Measurements from ENCODE around the gene HBP1. TPM values are rescaled to one million over a fixed set of nuclear protein-coding genes. Genes with fewer than 3 reads are reported as not detected.

HBP1 gene
- total and polyA plus RNA-seq, 2 of the 13 experiments (the other 11 are each of a cell fraction or from before 2014, with no cell fraction given): 22.9 to 44.1 TPM

DNA sequence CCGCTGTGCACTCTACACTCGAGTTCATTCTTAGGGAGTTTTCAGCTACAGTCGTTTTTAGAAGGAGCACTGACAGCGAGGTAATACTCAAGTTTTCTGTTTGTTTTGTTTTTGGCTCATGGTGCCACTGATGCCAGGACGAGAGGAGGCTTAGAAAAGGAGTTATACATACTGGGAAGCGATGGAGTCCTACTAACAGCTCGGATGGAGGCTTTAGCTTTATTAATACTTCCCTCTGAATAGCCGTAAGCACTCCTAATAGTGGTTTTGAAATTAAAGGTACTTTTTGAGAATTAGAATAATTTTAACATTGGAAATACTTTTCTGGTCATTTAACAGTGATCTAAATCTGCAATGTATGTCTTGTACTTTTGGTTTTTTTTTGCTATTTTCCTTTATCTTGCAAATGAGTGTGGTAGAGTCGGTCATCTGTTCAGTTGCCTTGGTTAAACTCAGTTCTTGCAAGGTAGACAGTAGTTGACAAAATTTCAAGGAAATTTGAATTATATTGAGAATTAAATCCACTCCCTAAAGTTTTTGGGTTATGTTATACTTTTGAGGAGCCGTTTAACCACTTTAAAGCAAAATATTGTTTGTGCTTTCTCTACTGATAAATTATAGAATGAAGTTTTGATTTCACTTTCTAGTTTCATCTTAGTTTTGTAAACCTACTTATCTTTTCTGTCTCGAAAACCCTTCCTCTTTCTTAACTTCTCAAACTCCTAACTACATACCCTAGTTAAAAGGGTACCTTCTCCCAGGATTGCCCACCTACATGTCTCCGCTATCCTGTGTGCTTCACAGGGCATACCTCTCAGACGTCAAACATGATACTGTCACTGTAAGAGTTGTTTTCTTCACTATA is 1.5 kb downstream of the HBP1 start (continued):
- TF ChIP-seq, protein P1, sequence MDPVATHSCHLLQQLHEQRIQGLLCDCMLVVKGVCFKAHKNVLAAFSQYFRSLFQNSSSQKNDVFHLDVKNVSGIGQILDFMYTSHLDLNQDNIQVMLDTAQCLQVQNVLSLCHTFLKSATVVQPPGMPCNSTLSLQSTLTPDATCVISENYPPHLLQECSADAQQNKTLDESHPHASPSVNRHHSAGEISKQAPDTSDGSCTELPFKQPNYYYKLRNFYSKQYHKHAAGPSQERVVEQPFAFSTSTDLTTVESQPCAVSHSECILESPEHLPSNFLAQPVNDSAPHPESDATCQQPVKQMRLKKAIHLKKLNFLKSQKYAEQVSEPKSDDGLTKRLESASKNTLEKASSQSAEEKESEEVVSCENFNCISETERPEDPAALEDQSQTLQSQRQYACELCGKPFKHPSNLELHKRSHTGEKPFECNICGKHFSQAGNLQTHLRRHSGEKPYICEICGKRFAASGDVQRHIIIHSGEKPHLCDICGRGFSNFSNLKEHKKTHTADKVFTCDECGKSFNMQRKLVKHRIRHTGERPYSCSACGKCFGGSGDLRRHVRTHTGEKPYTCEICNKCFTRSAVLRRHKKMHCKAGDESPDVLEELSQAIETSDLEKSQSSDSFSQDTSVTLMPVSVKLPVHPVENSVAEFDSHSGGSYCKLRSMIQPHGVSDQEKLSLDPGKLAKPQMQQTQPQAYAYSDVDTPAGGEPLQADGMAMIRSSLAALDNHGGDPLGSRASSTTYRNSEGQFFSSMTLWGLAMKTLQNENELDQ (CRISPR knock-in tag; IDR thresholded peaks at IDR 0.05; ENCODE audit: borderline replicate concordance): no peak
- peak; percentile 17; the same call in 1 of the 2 replicates for TF ChIP-seq FOXJ3 (CRISPR knock-in tag; IDR thresholded peaks at IDR 0.05; ENCODE audit: borderline replicate concordance)
- no peak for TF ChIP-seq PCBP1 (IDR thresholded peaks at IDR 0.05; ENCODE audit: borderline replicate concordance, low read depth, low read length)
- TF ChIP-seq, protein P2, sequence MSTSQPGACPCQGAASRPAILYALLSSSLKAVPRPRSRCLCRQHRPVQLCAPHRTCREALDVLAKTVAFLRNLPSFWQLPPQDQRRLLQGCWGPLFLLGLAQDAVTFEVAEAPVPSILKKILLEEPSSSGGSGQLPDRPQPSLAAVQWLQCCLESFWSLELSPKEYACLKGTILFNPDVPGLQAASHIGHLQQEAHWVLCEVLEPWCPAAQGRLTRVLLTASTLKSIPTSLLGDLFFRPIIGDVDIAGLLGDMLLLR (CRISPR knock-in tag; IDR thresholded peaks at IDR 0.05): peak; percentile 42; the same call in 1 of the 2 replicates
- 0 out of 2 replicates have a peak, but pooled peaks have one; percentile 11 for TF ChIP-seq NFKBIZ (CRISPR knock-in tag; IDR thresholded peaks at IDR 0.05)
- TF ChIP-seq ELF3 (CRISPR knock-in tag; IDR thresholded peaks at IDR 0.05): no peak
- 0 out of 2 replicates have a peak, but pooled peaks have one; percentile 0 for TF ChIP-seq FOXA3 (CRISPR knock-in tag; IDR thresholded peaks at IDR 0.05)
- TF ChIP-seq ZNF143 (CRISPR knock-in tag; IDR thresholded peaks at IDR 0.05): 0 out of 2 replicates have a peak, but pooled peaks have one; percentile 1
- TF ChIP-seq KLF12 (CRISPR knock-in tag; IDR thresholded peaks at IDR 0.05; ENCODE audit: borderline replicate concordance): 0 out of 2 replicates have a peak, but pooled peaks have one; percentile 4
- TF ChIP-seq TARDBP (CRISPR knock-in tag; IDR thresholded peaks at IDR 0.05): 0 out of 2 replicates have a peak, but pooled peaks have one; percentile 3
- TF ChIP-seq ARID2 (CRISPR knock-in tag; IDR thresholded peaks at IDR 0.05; ENCODE audit: borderline replicate concordance): 0 out of 2 replicates have a peak, but pooled peaks have one; percentile 2
- 0 out of 2 replicates have a peak, but pooled peaks have one; percentile 6 for TF ChIP-seq ZNF367 (CRISPR knock-in tag; IDR thresholded peaks at IDR 0.05; ENCODE audit: borderline replicate concordance)
- TF ChIP-seq, protein P3, sequence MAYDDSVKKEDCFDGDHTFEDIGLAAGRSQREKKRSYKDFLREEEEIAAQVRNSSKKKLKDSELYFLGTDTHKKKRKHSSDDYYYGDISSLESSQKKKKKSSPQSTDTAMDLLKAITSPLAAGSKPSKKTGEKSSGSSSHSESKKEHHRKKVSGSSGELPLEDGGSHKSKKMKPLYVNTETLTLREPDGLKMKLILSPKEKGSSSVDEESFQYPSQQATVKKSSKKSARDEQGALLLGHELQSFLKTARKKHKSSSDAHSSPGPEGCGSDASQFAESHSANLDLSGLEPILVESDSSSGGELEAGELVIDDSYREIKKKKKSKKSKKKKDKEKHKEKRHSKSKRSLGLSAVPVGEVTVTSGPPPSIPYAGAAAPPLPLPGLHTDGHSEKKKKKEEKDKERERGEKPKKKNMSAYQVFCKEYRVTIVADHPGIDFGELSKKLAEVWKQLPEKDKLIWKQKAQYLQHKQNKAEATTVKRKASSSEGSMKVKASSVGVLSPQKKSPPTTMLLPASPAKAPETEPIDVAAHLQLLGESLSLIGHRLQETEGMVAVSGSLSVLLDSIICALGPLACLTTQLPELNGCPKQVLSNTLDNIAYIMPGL (CRISPR knock-in tag; IDR thresholded peaks at IDR 0.05; ENCODE audit: borderline replicate concordance in 1 of 2, low read depth in 1 of 2): 0 out of 4 replicates have a peak, but pooled peaks of 1 of the 2 experiments have one; percentile 3
- TF ChIP-seq, protein P4, sequence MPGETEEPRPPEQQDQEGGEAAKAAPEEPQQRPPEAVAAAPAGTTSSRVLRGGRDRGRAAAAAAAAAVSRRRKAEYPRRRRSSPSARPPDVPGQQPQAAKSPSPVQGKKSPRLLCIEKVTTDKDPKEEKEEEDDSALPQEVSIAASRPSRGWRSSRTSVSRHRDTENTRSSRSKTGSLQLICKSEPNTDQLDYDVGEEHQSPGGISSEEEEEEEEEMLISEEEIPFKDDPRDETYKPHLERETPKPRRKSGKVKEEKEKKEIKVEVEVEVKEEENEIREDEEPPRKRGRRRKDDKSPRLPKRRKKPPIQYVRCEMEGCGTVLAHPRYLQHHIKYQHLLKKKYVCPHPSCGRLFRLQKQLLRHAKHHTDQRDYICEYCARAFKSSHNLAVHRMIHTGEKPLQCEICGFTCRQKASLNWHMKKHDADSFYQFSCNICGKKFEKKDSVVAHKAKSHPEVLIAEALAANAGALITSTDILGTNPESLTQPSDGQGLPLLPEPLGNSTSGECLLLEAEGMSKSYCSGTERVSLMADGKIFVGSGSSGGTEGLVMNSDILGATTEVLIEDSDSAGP (CRISPR knock-in tag; IDR thresholded peaks at IDR 0.05; ENCODE audit: borderline replicate concordance): 0 out of 2 replicates have a peak, but pooled peaks have one; percentile 4
- no peak for TF ChIP-seq NFYB (CRISPR knock-in tag; IDR thresholded peaks at IDR 0.05)
- 0 out of 2 replicates have a peak, but pooled peaks have one; percentile 10 for TF ChIP-seq KDM5A (IDR thresholded peaks at IDR 0.05; ENCODE audit: borderline replicate concordance, low read length)
- TF ChIP-seq, protein P5, sequence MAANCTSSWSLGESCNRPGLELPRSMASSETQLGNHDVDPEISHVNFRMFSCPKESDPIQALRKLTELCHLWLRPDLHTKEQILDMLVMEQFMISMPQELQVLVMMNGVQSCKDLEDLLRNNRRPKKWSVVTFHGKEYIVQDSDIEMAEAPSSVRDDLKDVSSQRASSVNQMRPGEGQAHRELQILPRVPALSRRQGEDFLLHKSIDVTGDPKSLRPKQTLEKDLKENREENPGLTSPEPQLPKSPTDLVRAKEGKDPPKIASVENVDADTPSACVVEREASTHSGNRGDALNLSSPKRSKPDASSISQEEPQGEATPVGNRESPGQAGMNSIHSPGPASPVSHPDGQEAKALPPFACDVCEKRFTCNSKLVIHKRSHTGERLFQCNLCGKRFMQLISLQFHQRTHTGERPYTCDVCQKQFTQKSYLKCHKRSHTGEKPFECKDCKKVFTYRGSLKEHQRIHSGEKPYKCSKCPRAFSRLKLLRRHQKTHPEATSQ (CRISPR knock-in tag; IDR thresholded peaks at IDR 0.05; ENCODE audit: borderline replicate concordance): no peak
- TF ChIP-seq ASH2L (IDR thresholded peaks at IDR 0.05; ENCODE audit: insufficient read length, low read depth, low read length): peak; percentile 42

Measured in HepG2 (cell line).